HG02798 (cell line): ENCODE measurements around the gene BCKDHB.
"Not testable (repeated sequence)": the region's sequence is repeated elsewhere in the genome, so short reads cannot be mapped to it uniquely, and the experiment has no call there.

Experiments used
- ATAC-seq: cut with Tn5 transposase; IDR thresholded peaks from one replicate; pipeline ENCODE4 v1.9.1; 2021; ENCODE audit warnings: mild to moderate bottlenecking; ENCODE audit not compliant: unreplicated experiment, poor library complexity

BCKDHB gene

GRCh38 chr6:80250391-80250997 lies 144.0 kb downstream of the BCKDHB start:
- no peak for ATAC-seq

- no peak for ATAC-seq
Observed at GRCh38 chr6:80251321-80251720, 144.8 kb downstream of the BCKDHB start.

GRCh38 chr6:80254716-80255115 lies 148.2 kb downstream of the BCKDHB start:
- no peak for ATAC-seq

- ATAC-seq: no peak
Observed at GRCh38 chr6:80256691-80257090, 150.2 kb downstream of the BCKDHB start.

- ATAC-seq: no peak
Observed at GRCh38 chr6:80259118-80259517, 152.6 kb downstream of the BCKDHB start.

GRCh38 chr6:80263585-80263984 lies 157.1 kb downstream of the BCKDHB start:
- no peak for ATAC-seq

GRCh38 chr6:80268865-80269730 lies 162.6 kb downstream of the BCKDHB start:
- no peak for ATAC-seq

GRCh38 chr6:80271074-80271473 lies 164.6 kb downstream of the BCKDHB start:
- ATAC-seq: no peak

GRCh38 chr6:80272988-80273387 lies 166.5 kb downstream of the BCKDHB start:
- no peak for ATAC-seq

- no peak for ATAC-seq
Observed at GRCh38 chr6:80276861-80277260, 170.4 kb downstream of the BCKDHB start.

- ATAC-seq: no peak
Observed at GRCh38 chr6:80277501-80277900, 171.0 kb downstream of the BCKDHB start.

GRCh38 chr6:80280262-80281010 lies 174.0 kb downstream of the BCKDHB start:
- peak; percentile 54 for ATAC-seq

GRCh38 chr6:80282913-80283554 lies 176.6 kb downstream of the BCKDHB start:
- no peak for ATAC-seq

GRCh38 chr6:80287112-80287511 lies 180.6 kb downstream of the BCKDHB start:
- ATAC-seq: no peak

- no peak for ATAC-seq
Observed at GRCh38 chr6:80287607-80288006, 181.1 kb downstream of the BCKDHB start.

GRCh38 chr6:80289727-80290126 lies 183.3 kb downstream of the BCKDHB start:
- no peak for ATAC-seq

GRCh38 chr6:80294531-80294930 lies 188.1 kb downstream of the BCKDHB start:
- not testable (repeated sequence) for ATAC-seq

- ATAC-seq: no peak
Observed at GRCh38 chr6:80302716-80303115, 196.2 kb downstream of the BCKDHB start.

GRCh38 chr6:80304014-80304413 lies 197.5 kb downstream of the BCKDHB start:
- ATAC-seq: no peak

- ATAC-seq: no peak
Observed at GRCh38 chr6:80314531-80314930, 208.1 kb downstream of the BCKDHB start.
